ENCODE data around the gene ETV2. TPM values are rescaled to one million over a fixed set of nuclear protein-coding genes. Genes with fewer than 3 reads are reported as not detected.
"Not testable (repeated sequence)": the region's sequence is repeated elsewhere in the genome, so short reads cannot be mapped to it uniquely, and the experiment has no call there.

Gene ETV2
- total RNA-seq, 1 donor from 2014 or later: 0.68 TPM

DNA sequence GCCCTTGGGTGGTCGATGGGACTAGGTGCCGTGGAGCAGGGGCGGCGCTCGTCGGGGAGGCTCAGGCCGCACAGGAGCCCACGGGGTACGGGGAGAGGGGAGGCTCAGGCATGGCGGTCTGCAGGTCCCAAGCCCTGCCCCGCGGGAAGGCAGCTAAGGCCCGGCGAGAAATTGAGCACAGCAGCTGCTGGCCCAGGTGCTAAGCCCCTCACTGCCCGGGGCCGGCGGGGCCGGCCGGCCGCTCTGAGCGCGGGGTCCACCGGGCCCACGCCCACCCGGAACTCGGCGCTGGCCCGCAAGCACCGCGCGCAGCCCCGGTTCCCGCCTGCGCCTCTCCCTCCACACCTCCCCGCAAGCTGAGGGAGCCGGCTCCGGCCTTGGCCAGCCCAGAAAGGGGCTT, 49.6 kb downstream of the ETV2 start:
- intact Hi-C loops (cut with DNase I): loop anchor here (5.0 kb wide), 1 partner anchor 131 kb away; no protein-coding TSS in a partner anchor
- not testable (repeated sequence) for ATAC-seq; DNase-seq (ENCODE audit: missing footprints)

DNA sequence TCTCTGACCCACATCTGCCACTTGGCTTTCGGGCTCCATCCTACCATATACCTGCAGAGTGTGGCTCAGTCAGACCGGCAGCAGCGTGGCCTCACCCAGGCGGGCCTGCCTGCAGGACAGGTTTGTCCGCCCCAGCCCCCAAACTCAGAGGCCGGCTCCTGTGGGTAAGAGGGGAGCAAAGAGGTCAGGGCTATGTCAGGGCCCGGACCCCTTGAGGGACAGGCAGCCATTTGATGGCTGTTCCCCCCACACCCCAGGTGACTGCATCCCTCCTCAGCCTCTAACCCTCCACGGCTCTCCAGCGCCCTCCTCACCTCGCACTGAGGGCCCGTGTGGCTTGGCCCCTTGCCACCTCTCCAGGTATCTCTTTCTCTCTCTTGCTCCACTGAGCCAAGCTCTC, 50.5 kb downstream of the ETV2 start:
- no peak for DNase-seq (ENCODE audit: missing footprints)
- ATAC-seq: no peak
- intact Hi-C loops (cut with DNase I): loop anchor here (5.0 kb wide), 1 partner anchor 130 kb away; no protein-coding TSS in a partner anchor

DNA sequence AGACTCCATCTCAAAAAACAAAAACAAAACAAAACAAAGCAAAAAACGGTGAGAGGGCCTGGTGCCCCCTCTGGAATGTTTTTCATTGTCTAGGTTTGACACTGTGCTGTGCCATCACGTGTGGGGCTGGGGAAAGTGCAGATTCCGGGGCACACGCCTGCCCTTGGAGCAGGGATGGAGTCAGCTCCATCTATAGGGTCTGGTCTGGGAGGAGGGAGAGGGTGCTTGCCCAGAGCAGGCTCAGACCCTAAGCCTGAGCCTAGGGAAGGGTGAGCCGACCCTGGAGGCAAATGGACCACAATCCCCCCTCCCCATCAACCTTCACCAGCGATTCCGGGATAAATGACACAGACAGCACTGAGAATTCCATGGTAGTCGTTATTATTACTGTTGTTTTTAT, 51.9 kb downstream of the ETV2 start:
- no peak for DNase-seq (ENCODE audit: missing footprints)
- peak; percentile 40 for ATAC-seq
- intact Hi-C loops (cut with DNase I): loop anchor here (1.0 to 5.0 kb wide), 2 partner anchors 24 to 129 kb away; no protein-coding TSS in a partner anchor

DNA sequence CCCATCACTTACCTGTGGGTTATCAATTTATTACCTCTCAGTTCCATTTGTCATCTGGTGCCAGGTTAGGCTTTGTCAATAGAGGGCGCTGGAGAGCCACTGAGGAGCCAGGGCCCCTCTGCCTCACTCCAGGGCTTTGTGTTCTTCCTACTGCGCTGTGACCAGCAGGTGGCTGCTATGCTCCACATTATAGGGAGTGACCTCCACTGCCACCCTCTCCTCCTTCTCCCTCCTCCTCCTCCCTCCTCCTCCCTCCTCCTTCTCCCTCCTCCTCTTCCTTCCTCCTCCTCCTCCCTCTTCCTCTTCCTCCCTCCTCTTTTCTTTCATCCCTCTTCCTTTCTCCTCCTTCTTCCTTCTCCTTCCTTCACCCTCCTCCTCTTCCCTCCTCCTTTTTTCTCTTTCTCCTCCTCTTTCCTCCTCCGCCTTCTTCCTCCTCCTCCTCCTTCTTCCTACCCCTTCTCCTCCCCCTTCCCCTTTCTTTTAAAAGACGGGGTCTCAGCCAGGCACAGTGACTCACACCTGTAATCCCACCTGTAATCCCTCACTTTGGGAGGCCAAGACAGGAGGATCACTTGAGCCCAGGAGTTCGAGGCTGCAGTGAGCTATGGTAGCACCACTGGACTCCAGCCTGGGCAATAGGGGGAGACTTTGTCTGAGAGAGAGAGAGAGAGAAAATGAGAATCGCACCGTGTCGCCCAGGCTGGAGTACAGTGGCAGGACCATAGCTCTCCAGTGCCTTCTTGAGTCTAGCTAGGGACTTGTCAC, 52.5 kb downstream of the ETV2 start:
- intact Hi-C loops (cut with DNase I): loop anchor here (1.0 to 5.0 kb wide), 3 partner anchors 23 to 237 kb away; no protein-coding TSS in a partner anchor
- ATAC-seq: peak; percentile 99
- peak; percentile 89 for DNase-seq (ENCODE audit: missing footprints)

Other genes starting within 250 kb of the ETV2 start
- 0.32 TPM for gene FFAR2, start 193.5 kb upstream of the ETV2 start, total RNA-seq
- not detected for gene KRTDAP, start 151.3 kb upstream of the ETV2 start, total RNA-seq
- 3.4 TPM for gene DMKN, start 128.1 kb upstream of the ETV2 start, total RNA-seq
- not detected for gene SBSN, start 113.4 kb upstream of the ETV2 start, total RNA-seq
- not detected for gene GAPDHS, start 108.3 kb upstream of the ETV2 start, total RNA-seq
- gene TMEM147, start 96.1 kb upstream of the ETV2 start, total RNA-seq: 84.6 TPM
- gene ATP4A, start 78.1 kb upstream of the ETV2 start, total RNA-seq: not detected
- gene PMIS2, start 55.6 kb upstream of the ETV2 start, total RNA-seq: not detected
- gene HAUS5, start 29.0 kb upstream of the ETV2 start, total RNA-seq: 5.2 TPM
- 51.5 TPM for gene RBM42, start 12.7 kb upstream of the ETV2 start, total RNA-seq
- gene COX6B1, start 6.6 kb downstream of the ETV2 start, total RNA-seq: 1,537 TPM
- gene UPK1A, start 24.8 kb downstream of the ETV2 start, total RNA-seq: not detected
- gene ZBTB32, start 62.8 kb downstream of the ETV2 start, total RNA-seq: not detected
- gene KMT2B, start 76.3 kb downstream of the ETV2 start, total RNA-seq: 12.7 TPM
- 5.1 TPM for gene IGFLR1, start 100.7 kb downstream of the ETV2 start, total RNA-seq
- 19.5 TPM for gene U2AF1L4, start 103.7 kb downstream of the ETV2 start, total RNA-seq
- gene PSENEN, start 103.9 kb downstream of the ETV2 start, total RNA-seq: 44.7 TPM
- 8.2 TPM for gene LIN37, start 106.8 kb downstream of the ETV2 start, total RNA-seq
- gene HSPB6, start 115.3 kb downstream of the ETV2 start, total RNA-seq: 662 TPM
- gene PROSER3, start 116.4 kb downstream of the ETV2 start, total RNA-seq: 5.1 TPM
- 4.2 TPM for gene ARHGAP33, start 133.8 kb downstream of the ETV2 start, total RNA-seq
- gene PRODH2, start 171.1 kb downstream of the ETV2 start, total RNA-seq: not detected
- not detected for gene NPHS1, start 210.8 kb downstream of the ETV2 start, total RNA-seq
- gene KIRREL2, start 215.2 kb downstream of the ETV2 start, total RNA-seq: not detected
- gene APLP1, start 226.8 kb downstream of the ETV2 start, total RNA-seq: 20.5 TPM

Data from Right ventricle myocardium inferior (tissue), 1 donor.